Measurements from ENCODE around the gene JARID2. TPM values are rescaled to one million over a fixed set of nuclear protein-coding genes. Genes with fewer than 3 reads are reported as not detected.

Gene JARID2
- total RNA-seq, 2 experiments from 2014 or later = 19.0 to 19.5 TPM

DNA sequence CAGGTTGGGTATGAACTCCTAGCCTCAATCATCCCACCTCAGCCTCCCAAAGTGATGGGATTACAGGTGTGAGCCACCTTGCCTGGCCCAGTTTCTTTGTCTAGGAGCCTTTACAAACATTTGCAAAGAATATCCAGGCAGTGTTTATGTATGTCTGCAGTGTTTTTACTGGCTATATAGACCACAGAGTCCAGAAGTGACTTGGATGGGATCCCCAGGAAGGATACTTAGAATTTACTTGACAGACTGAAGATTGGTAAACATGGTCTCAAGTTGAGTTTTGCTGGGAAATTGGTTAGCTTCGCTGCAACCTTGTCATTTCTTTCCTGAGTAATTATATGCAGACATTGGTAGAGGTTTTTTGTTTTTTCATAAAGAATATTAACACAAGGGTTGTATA is 23.8 kb downstream of the JARID2 start:
- intact Hi-C loops (cut with micrococcal nuclease; ENCODE audit: unreplicated experiment) = loop anchor here (5.0 kb wide), 1 partner anchor 58 kb away; no protein-coding TSS in a partner anchor
- Histone ChIP-seq H3K27ac (ENCODE audit: low read depth, low read length, poor library complexity, severe bottlenecking) (peak overlapping the region; percentile 36), H3K79me2 (ENCODE audit: insufficient read depth, low read depth, low read length) (peaks cover 67% of the 10 kb centered on the region), H4K20me1 (ENCODE audit: insufficient read depth, low read length) (peaks cover 12% of the 10 kb centered on the region; the same call in 1 of the 2 replicates), H3K36me3 (ENCODE audit: insufficient read depth, low read length) (no peaks in the 10 kb centered on the region), H2AFZ (ENCODE audit: low read length) (no peak overlapping the region), H3K4me2 (ENCODE audit: low read length) (peak overlapping the region; percentile 65), H3K4me1 (ENCODE audit: insufficient read depth, low read length, poor library complexity, severe bottlenecking) (peaks cover 58% of the 10 kb centered on the region), H3K9me3 (ENCODE audit: low read length) (no peaks in the 10 kb centered on the region), H3K4me3 (ENCODE audit: low read depth, low read length, poor library complexity, severe bottlenecking) (peak overlapping the region; percentile 19), H3K9me2 (ENCODE audit: insufficient read depth, low read length) (no peaks in the 10 kb centered on the region)
- TF ChIP-seq, protein P1, sequence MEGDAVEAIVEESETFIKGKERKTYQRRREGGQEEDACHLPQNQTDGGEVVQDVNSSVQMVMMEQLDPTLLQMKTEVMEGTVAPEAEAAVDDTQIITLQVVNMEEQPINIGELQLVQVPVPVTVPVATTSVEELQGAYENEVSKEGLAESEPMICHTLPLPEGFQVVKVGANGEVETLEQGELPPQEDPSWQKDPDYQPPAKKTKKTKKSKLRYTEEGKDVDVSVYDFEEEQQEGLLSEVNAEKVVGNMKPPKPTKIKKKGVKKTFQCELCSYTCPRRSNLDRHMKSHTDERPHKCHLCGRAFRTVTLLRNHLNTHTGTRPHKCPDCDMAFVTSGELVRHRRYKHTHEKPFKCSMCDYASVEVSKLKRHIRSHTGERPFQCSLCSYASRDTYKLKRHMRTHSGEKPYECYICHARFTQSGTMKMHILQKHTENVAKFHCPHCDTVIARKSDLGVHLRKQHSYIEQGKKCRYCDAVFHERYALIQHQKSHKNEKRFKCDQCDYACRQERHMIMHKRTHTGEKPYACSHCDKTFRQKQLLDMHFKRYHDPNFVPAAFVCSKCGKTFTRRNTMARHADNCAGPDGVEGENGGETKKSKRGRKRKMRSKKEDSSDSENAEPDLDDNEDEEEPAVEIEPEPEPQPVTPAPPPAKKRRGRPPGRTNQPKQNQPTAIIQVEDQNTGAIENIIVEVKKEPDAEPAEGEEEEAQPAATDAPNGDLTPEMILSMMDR (conservative IDR thresholded peaks at IDR 0.05; ENCODE audit: low read length) = no peak
- no peak for TF ChIP-seq EZH2phosphoT487 (IDR thresholded peaks at IDR 0.05; ENCODE audit: borderline replicate concordance, low read depth, low read length)
- ChIA-PET POLR2A (interaction anchor here (0.7 to 6.0 kb wide), 5 partner anchors 9 to 102 kb away, joined by 3 to 49 read pairs (median 3); no protein-coding TSS in a partner anchor), CTCF (ENCODE audit: unreplicated experiment) (no interaction called here)
- no TSS peak for BruUV-seq (replicated peaks)
- DNase-seq (ENCODE audit: low spot score) = no peak

- DNase-seq (ENCODE audit: low spot score) = no peak
- H3K36me3 ChIP-seq (ENCODE audit: insufficient read depth, low read length) = no peaks in the 10 kb centered on the region
- no peak overlapping the region for H3K27ac ChIP-seq (ENCODE audit: low read depth, low read length, poor library complexity, severe bottlenecking)
- intact Hi-C loops (cut with micrococcal nuclease; ENCODE audit: unreplicated experiment) = no loop called here
- H3K9me3 ChIP-seq (ENCODE audit: low read length) = no peaks in the 10 kb centered on the region
- ChIA-PET CTCF (ENCODE audit: unreplicated experiment) (no interaction called here), POLR2A (interaction anchor here (0.5 to 1.0 kb wide), 3 partner anchors 9 to 28 kb away, joined by 3 read pairs; no protein-coding TSS in a partner anchor)
- H4K20me1 ChIP-seq (ENCODE audit: insufficient read depth, low read length) = peaks cover 12% of the 10 kb centered on the region; the same call in 1 of the 2 replicates
- peaks cover 59% of the 10 kb centered on the region for H3K79me2 ChIP-seq (ENCODE audit: insufficient read depth, low read depth, low read length)
- no peak overlapping the region for H2AFZ ChIP-seq (ENCODE audit: low read length)
- no peak overlapping the region for H3K4me2 ChIP-seq (ENCODE audit: low read length)
- peaks cover 51% of the 10 kb centered on the region for H3K4me1 ChIP-seq (ENCODE audit: insufficient read depth, low read length, poor library complexity, severe bottlenecking)
- no TSS peak for BruUV-seq (replicated peaks)
- no peak overlapping the region for H3K4me3 ChIP-seq (ENCODE audit: low read depth, low read length, poor library complexity, severe bottlenecking)
- no peaks in the 10 kb centered on the region for H3K9me2 ChIP-seq (ENCODE audit: insufficient read depth, low read length)
- TF ChIP-seq, protein P1 (conservative IDR thresholded peaks at IDR 0.05; ENCODE audit: low read length) = no peak
- TF ChIP-seq EZH2phosphoT487 (IDR thresholded peaks at IDR 0.05; ENCODE audit: borderline replicate concordance, low read depth, low read length) = no peak
Measured at GRCh38 chr6:15270402-15270801, 24.5 kb downstream of the JARID2 start.

DNA sequence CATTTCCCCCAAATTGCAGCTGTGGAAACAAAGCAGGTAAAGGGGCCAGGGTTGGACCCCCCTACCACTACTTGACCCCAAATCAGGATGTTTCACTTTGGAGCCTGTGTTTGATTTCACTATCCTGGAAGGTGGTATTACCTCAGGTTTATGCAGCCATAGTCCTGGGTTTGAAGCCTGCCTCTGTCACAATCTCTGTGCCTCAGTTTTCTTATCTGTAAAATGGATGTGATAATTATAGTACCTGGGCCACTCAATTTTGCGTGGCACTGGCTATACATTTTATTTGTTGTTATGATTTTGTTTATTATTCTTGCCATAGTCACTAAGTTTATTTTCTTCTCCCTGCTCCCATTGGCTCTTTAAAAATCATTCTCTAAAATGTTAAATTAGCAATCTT is 26.7 kb downstream of the JARID2 start:
- no peaks in the 10 kb centered on the region for H3K36me3 ChIP-seq (ENCODE audit: insufficient read depth, low read length)
- intact Hi-C loops (cut with micrococcal nuclease; ENCODE audit: unreplicated experiment) = no loop called here
- no peak overlapping the region for H3K27ac ChIP-seq (ENCODE audit: low read depth, low read length, poor library complexity, severe bottlenecking)
- no TSS peak for BruUV-seq (replicated peaks)
- no peaks in the 10 kb centered on the region for H3K9me2 ChIP-seq (ENCODE audit: insufficient read depth, low read length)
- H4K20me1 ChIP-seq (ENCODE audit: insufficient read depth, low read length) = peaks cover 6% of the 10 kb centered on the region; the same call in 1 of the 2 replicates
- H2AFZ ChIP-seq (ENCODE audit: low read length) = no peak overlapping the region
- H3K4me3 ChIP-seq (ENCODE audit: low read depth, low read length, poor library complexity, severe bottlenecking) = no peak overlapping the region
- H3K4me2 ChIP-seq (ENCODE audit: low read length) = no peak overlapping the region
- peaks cover 29% of the 10 kb centered on the region for H3K4me1 ChIP-seq (ENCODE audit: insufficient read depth, low read length, poor library complexity, severe bottlenecking)
- TF ChIP-seq EZH2phosphoT487 (IDR thresholded peaks at IDR 0.05; ENCODE audit: borderline replicate concordance, low read depth, low read length) = no peak
- TF ChIP-seq, protein P1 (conservative IDR thresholded peaks at IDR 0.05; ENCODE audit: low read length) = no peak
- POLR2A ChIA-PET = interaction anchor here (1.6 kb wide), 1 partner anchor 17 kb away, joined by 5 read pairs; no protein-coding TSS in a partner anchor
- CTCF ChIA-PET (ENCODE audit: unreplicated experiment) = no interaction called here
- H3K9me3 ChIP-seq (ENCODE audit: low read length) = no peaks in the 10 kb centered on the region
- peaks cover 51% of the 10 kb centered on the region for H3K79me2 ChIP-seq (ENCODE audit: insufficient read depth, low read depth, low read length)
- no peak for DNase-seq (ENCODE audit: low spot score)
